Type B pancreatic cell (in vitro differentiated cells): ENCODE data around the gene AASDH. TPM values are rescaled to one million over a fixed set of nuclear protein-coding genes. Genes with fewer than 3 reads are reported as not detected.
A peak's percentile ranks its signal among the peaks of the same experiment; 100 is the strongest.

Experiments
- DNase-seq: peaks from one replicate; pipeline ENCODE4 v3.0.0; 2021; ENCODE audit warnings: mixed read lengths; ENCODE audit not compliant: unreplicated experiment; ENCODE audit errors: extremely low spot score
- H3K27ac Mint-ChIP-seq: 2 replicates; pipeline ENCODE4 v1.8.0; 2021; ENCODE audit warnings: mild to moderate bottlenecking, mixed read lengths
- H3K27me3 Mint-ChIP-seq: 2 replicates; pipeline ENCODE4 v1.8.0; 2021; ENCODE audit warnings: mixed read lengths
- H3K36me3 Mint-ChIP-seq: 2 replicates; pipeline ENCODE4 v1.8.0; 2021; ENCODE audit warnings: mixed read lengths
- H3K4me1 Mint-ChIP-seq: one replicate; pipeline ENCODE4 v1.8.0; 2021; ENCODE audit warnings: mixed read lengths; ENCODE audit not compliant: unreplicated experiment
- H3K4me3 Mint-ChIP-seq: 2 replicates; pipeline ENCODE4 v1.8.0; 2021; ENCODE audit warnings: mild to moderate bottlenecking, mixed read lengths
- H3K9me3 Mint-ChIP-seq: 2 replicates; pipeline ENCODE4 v1.8.0; 2021; ENCODE audit warnings: mixed read lengths
- CTCF ChIP-seq: fragments of 200-600 bp; sonication (generic); conservative IDR thresholded peaks from 2 replicates; pipeline ENCODE4 v1.5.0; 2021; ENCODE audit warnings: antibody characterized with exemption, mild to moderate bottlenecking
- total RNA-seq: library from RNA; stranded (reverse); gene quantifications from 2 replicates; pipeline ENCODE4 v1.2.1, GENCODE V29; 2021; ENCODE audit warnings: low replicate concordance

AASDH gene
- total RNA-seq, 1 donor from 2014 or later, result 19.2 TPM

DNA sequence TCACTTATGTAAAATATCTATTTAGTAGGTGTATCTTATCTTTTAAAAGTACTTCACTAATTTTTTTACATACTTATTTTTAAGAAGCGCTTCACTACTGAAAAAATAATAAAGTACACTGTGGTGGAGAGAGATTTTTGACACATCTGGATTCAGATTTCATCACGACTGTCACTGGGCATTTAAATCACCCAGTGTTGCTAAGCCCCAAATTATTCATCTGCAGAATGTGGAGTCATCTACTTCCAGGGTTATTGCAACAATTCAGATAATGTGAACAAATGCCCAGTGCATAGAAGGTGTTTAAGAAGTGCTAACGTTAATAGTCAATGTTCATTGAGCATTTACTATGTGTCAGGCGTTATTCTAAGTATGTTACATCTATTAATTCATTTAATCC is 41.8 kb downstream of the AASDH start:
- H3K4me1 Mint-ChIP-seq, result no peaks in the 10 kb centered on the region
- peaks cover 11% of the 10 kb centered on the region for H3K36me3 Mint-ChIP-seq
- no peak for DNase-seq
- no peak overlapping the region for H3K27ac Mint-ChIP-seq
- H3K4me3 Mint-ChIP-seq, result no peak overlapping the region
- no peaks in the 10 kb centered on the region for H3K9me3 Mint-ChIP-seq
- H3K27me3 Mint-ChIP-seq, result no peaks in the 10 kb centered on the region
- no peak for TF ChIP-seq CTCF

GRCh38 chr4:56342746-56343145 is 44.5 kb downstream of the AASDH start:
- TF ChIP-seq CTCF, result no peak
- no peak overlapping the region for H3K4me3 Mint-ChIP-seq
- peaks cover 25% of the 10 kb centered on the region for H3K36me3 Mint-ChIP-seq
- no peaks in the 10 kb centered on the region for H3K4me1 Mint-ChIP-seq
- H3K27ac Mint-ChIP-seq, result no peak overlapping the region
- no peaks in the 10 kb centered on the region for H3K27me3 Mint-ChIP-seq
- no peaks in the 10 kb centered on the region for H3K9me3 Mint-ChIP-seq
- DNase-seq, result no peak

GRCh38 chr4:56330691-56331090 is 56.6 kb downstream of the AASDH start:
- H3K27ac Mint-ChIP-seq, result no peak overlapping the region
- no peak overlapping the region for H3K4me3 Mint-ChIP-seq
- peaks cover 2% of the 10 kb centered on the region for H3K9me3 Mint-ChIP-seq
- peaks cover 22% of the 10 kb centered on the region for H3K36me3 Mint-ChIP-seq
- no peak for TF ChIP-seq CTCF
- H3K4me1 Mint-ChIP-seq, result no peaks in the 10 kb centered on the region
- DNase-seq, result no peak
- no peaks in the 10 kb centered on the region for H3K27me3 Mint-ChIP-seq

DNA sequence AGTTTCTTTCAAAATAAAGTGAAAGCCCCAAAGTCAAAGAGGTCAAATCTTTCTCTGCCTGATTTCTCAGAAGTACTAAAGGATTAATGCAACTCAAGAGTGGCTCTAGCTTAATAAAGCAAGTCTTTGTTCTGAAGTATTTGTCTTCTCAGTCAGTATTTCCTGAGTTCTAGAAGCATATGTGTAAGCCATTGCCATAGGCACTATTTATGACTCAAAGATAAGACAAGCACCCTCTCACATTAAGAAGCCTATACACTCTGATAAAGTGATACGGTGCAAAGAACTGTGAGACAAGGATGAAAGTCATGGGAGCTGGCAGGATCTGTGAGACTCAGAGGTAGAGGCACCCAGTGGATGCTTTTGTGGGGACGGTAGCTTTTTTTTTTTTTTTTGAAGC is 60.9 kb downstream of the AASDH start:
- H3K27ac Mint-ChIP-seq, result no peak overlapping the region
- no peaks in the 10 kb centered on the region for H3K9me3 Mint-ChIP-seq
- no peak for DNase-seq
- no peak overlapping the region for H3K4me3 Mint-ChIP-seq
- TF ChIP-seq CTCF, result no peak
- H3K36me3 Mint-ChIP-seq, result peaks cover 22% of the 10 kb centered on the region
- H3K27me3 Mint-ChIP-seq, result no peaks in the 10 kb centered on the region
- peaks cover 5% of the 10 kb centered on the region for H3K4me1 Mint-ChIP-seq

DNA sequence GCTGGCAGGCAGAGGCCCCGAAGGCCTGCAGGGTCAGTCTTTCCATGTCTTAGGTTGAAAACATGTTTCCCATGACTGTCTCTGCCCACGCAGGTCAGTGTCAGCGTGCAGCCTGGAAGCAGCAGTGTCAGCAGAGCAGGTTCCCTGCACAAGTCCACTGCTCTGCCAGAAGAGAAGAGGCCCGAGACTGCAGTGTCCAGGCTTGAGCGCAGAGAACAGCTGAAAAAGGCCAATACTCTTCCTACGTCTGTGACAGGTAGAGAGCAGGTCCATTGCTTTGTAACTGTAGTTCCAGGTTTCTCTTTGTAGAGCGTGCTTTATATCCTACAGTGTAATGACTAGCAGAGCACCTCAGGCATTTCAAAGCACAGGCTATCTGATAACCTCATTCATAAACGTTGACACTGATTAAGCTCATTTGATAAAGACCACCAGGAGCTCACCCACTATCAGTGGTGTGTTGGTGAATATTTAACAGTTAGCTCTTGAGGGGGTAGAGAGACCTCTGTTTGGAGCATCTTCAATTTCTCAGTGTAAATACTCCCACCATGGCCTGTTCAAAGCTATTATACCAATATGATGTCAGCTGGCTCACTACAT is 63.2 kb downstream of the AASDH start:
- peaks cover 5% of the 10 kb centered on the region for H3K4me1 Mint-ChIP-seq
- H3K27ac Mint-ChIP-seq, result no peak overlapping the region
- DNase-seq, result no peak
- no peak for TF ChIP-seq CTCF
- no peaks in the 10 kb centered on the region for H3K27me3 Mint-ChIP-seq
- H3K4me3 Mint-ChIP-seq, result no peak overlapping the region
- H3K36me3 Mint-ChIP-seq, result peaks cover 14% of the 10 kb centered on the region
- no peaks in the 10 kb centered on the region for H3K9me3 Mint-ChIP-seq

GRCh38 chr4:56323327-56323726 is 64.0 kb downstream of the AASDH start:
- Mint-ChIP-seq H3K36me3 (peaks cover 16% of the 10 kb centered on the region), H3K4me3 (no peak overlapping the region), H3K9me3 (no peaks in the 10 kb centered on the region), H3K4me1 (peaks cover 5% of the 10 kb centered on the region), H3K27me3 (no peaks in the 10 kb centered on the region), H3K27ac (peak overlapping the region; percentile 33)
- DNase-seq, result no peak
- no peak for TF ChIP-seq CTCF
